NCI-H187 (cell line): ENCODE data around the gene FANCE.

Source experiments
- DNase-seq, 2 experiments: peaks; one replicate each; lab custom pipeline; 2025; lab: John Stamatoyannopoulos, UW

The FANCE gene

GRCh38 chr6:35452183-35453090, at the start of gene FANCE:
TSS of gene FANCE (plus strand) at chr6:35452338. CDS start at chr6:35452546, 208 bp downstream.
- DNase-seq = peak; percentile 83 to 86

GRCh38 chr6:35402856-35403191, 49.3 kb upstream of the FANCE start:
- DNase-seq = no peak

- DNase-seq = no peak
These were observed 48.3 kb upstream of the FANCE start for GRCh38 chr6:35403544-35404442.

GRCh38 chr6:35406711-35407485, 45.2 kb upstream of the FANCE start:
- no peak for DNase-seq

- DNase-seq = no peak
These were observed 42.9 kb upstream of the FANCE start for GRCh38 chr6:35409245-35409644.

GRCh38 chr6:35410131-35410530, 42.0 kb upstream of the FANCE start:
- no peak for DNase-seq

GRCh38 chr6:35411066-35411465, 41.1 kb upstream of the FANCE start:
- no peak for DNase-seq

- DNase-seq = no peak
These were observed 40.0 kb upstream of the FANCE start for GRCh38 chr6:35412102-35412501.

- no peak for DNase-seq
These were observed 38.2 kb upstream of the FANCE start for GRCh38 chr6:35413911-35414310.

- DNase-seq = peak; percentile 49 to 58
These were observed 36.9 kb upstream of the FANCE start for GRCh38 chr6:35415065-35415891.

GRCh38 chr6:35417979-35418661, 34.0 kb upstream of the FANCE start:
- no peak for DNase-seq

GRCh38 chr6:35419417-35419816, 32.7 kb upstream of the FANCE start:
- no peak for DNase-seq

GRCh38 chr6:35419961-35420360, 32.2 kb upstream of the FANCE start:
- DNase-seq = no peak

- DNase-seq = no peak
These were observed 26.9 kb upstream of the FANCE start for GRCh38 chr6:35425284-35425683.

- no peak for DNase-seq
These were observed 26.1 kb upstream of the FANCE start for GRCh38 chr6:35426074-35426473.

- no peak for DNase-seq
These were observed 24.7 kb upstream of the FANCE start for GRCh38 chr6:35427435-35427834.

- no peak for DNase-seq
These were observed 24.3 kb upstream of the FANCE start for GRCh38 chr6:35427851-35428321.

- DNase-seq = no peak
These were observed 23.6 kb upstream of the FANCE start for GRCh38 chr6:35428421-35429149.

- no peak for DNase-seq
These were observed 22.7 kb upstream of the FANCE start for GRCh38 chr6:35429463-35429862.

GRCh38 chr6:35432291-35432690, 19.8 kb upstream of the FANCE start:
- DNase-seq = no peak
